Adrenal gland (tissue), 5 donors: ENCODE measurements around the gene ZNF658.
"Not testable (repeated sequence)": the region's sequence is repeated elsewhere in the genome, so short reads cannot be mapped to it uniquely, and the experiment has no call there.

Source experiments
- CTCF ChIP-seq, 6 experiments: fragments of 450-650 bp in 4 of 6; fragments of 200-600 bp in 2 of 6; sonication (generic) in 1 of 6; IDR thresholded peaks; 1 replicate in 5 of 6; 2 replicates in 1 of 6; pipeline versions ENCODE4 v1.5.1 to v1.8.0; 2016 to 2021; ENCODE audit warnings: antibody characterized with exemption in 6 of 6, mild to moderate bottlenecking in 2 of 6, moderate library complexity in 1 of 6
- POLR2A ChIP-seq, 2 donors: fragments of 450-650 bp; IDR thresholded peaks; one replicate each; pipeline ENCODE4 v1.6.1; 2017; ENCODE audit warnings: antibody characterized with exemption in 2 of 2, mild to moderate bottlenecking in 2 of 2, moderate library complexity in 1 of 2
- donor health status: DM: no; HTN: no; CAD: no.

GRCh38 chr9:66890334-66890733 lies 10.2 kb upstream of the ZNF658 start:
- TF ChIP-seq POLR2A, CTCF (IDR thresholded peaks at IDR 0.05): not testable (repeated sequence)
